HG03139 (cell line): ENCODE measurements around the gene KCNIP2.

ENCODE experiments used
- ATAC-seq: cut with Tn5 transposase; IDR thresholded peaks from one replicate; pipeline ENCODE4 v1.9.1; 2021; ENCODE audit not compliant: unreplicated experiment

The KCNIP2 gene

GRCh38 chr10:101783736-101784118 lies 59.9 kb downstream of the KCNIP2 start:
- ATAC-seq = no peak

- peak; percentile 47 for ATAC-seq
Observed at GRCh38 chr10:101782811-101783735, 60.5 kb downstream of the KCNIP2 start, which contains the start of gene NPM3. TSS of gene NPM3 (minus strand) at chr10:101783446. CDS start at chr10:101783390, 56 bp downstream.

- ATAC-seq = no peak
Observed at GRCh38 chr10:101781984-101782810, 61.4 kb downstream of the KCNIP2 start.

- ATAC-seq = no peak
Observed at GRCh38 chr10:101781655-101781983, 62.0 kb downstream of the KCNIP2 start.

- no peak for ATAC-seq
Observed at GRCh38 chr10:101780818-101781654, 62.6 kb downstream of the KCNIP2 start.

- ATAC-seq = no peak
Observed at GRCh38 chr10:101780187-101780817, 63.3 kb downstream of the KCNIP2 start.

- no peak for ATAC-seq
Observed at GRCh38 chr10:101779544-101780186, 63.9 kb downstream of the KCNIP2 start.

- no peak for ATAC-seq
Observed at GRCh38 chr10:101778781-101779543, 64.6 kb downstream of the KCNIP2 start.

- ATAC-seq = no peak
Observed at GRCh38 chr10:101778151-101778780, 65.3 kb downstream of the KCNIP2 start.

- ATAC-seq = no peak
Observed at GRCh38 chr10:101777619-101778145, 65.9 kb downstream of the KCNIP2 start.

- no peak for ATAC-seq
Observed at GRCh38 chr10:101776161-101776817, 67.3 kb downstream of the KCNIP2 start.
